Measurements from ENCODE around the gene LCE7A. TPM values are rescaled to one million over a fixed set of nuclear protein-coding genes. Genes with fewer than 3 reads are reported as not detected.

LCE7A gene
- total and polyA plus RNA-seq, 2 donors (not counting 3 experiments of a cell fraction or from before 2014, with no cell fraction given), result not detected

- Histone ChIP-seq H3K79me2 (ENCODE audit: control insufficient read depth, insufficient read depth, low read length) (no peaks in the 10 kb centered on the region), H4K20me1 (replicated peaks; ENCODE audit: control insufficient read depth, extremely low read depth, insufficient read depth, low read length) (no peaks in the 10 kb centered on the region), H3K9me1 (replicated peaks; ENCODE audit: control insufficient read depth, extremely low read depth, insufficient read depth, low read length) (no peaks in the 10 kb centered on the region), H3K27ac (ENCODE audit: insufficient read depth, low read depth, low read length) (no peak overlapping the region), H3K4me3 (replicated peaks in 1 of 3; ENCODE audit: insufficient read depth in 1 of 3, low read depth in 1 of 3, low read length in 3 of 3) (no peak overlapping the region), H3K27me3 (ENCODE audit: control insufficient read depth in 2 of 2, insufficient read depth in 2 of 2, low read length in 2 of 2) (no peaks in the 10 kb centered on the region), H3K4me1 (ENCODE audit: control insufficient read depth, extremely low read depth, insufficient read depth, low read length) (no peaks in the 10 kb centered on the region), H2AFZ (ENCODE audit: low read depth, low read length) (no peak overlapping the region), H3K9ac (replicated peaks; ENCODE audit: extremely low read depth, insufficient read depth, low read length) (no peak overlapping the region), H3K9me3 (replicated peaks; ENCODE audit: control insufficient read depth, insufficient read depth, low read length) (no peaks in the 10 kb centered on the region), H3K36me3 (ENCODE audit: control insufficient read depth in 2 of 2, extremely low read depth in 1 of 2, insufficient read depth in 2 of 2, low read length in 2 of 2) (no peaks in the 10 kb centered on the region), H3K4me2 (ENCODE audit: insufficient read depth, low read length) (no peak overlapping the region)
- intact Hi-C loops (cut with micrococcal nuclease), result no loop called here
- dilution Hi-C loops (cut with MboI; ENCODE audit: extremely low pct_ligation_motif_present, low sequenced_read_pairs), result no loop called here
- DNase-seq (ENCODE audit: low read depth, low spot score), result no peak
- FAIRE-seq, result no peak
- CTCF ChIA-PET, result no interaction called here
- TF ChIP-seq GATA2 (IDR thresholded peaks at IDR 0.05; ENCODE audit: insufficient read depth, insufficient read length, low read depth, low read length) (no peak), MYC (IDR thresholded peaks at IDR 0.05; ENCODE audit: low read depth, low read length) (no peak), POLR2AphosphoS5 (IDR thresholded peaks at IDR 0.05; ENCODE audit: insufficient read depth, low read depth, low read length) (no peak), FOS (IDR thresholded peaks at IDR 0.05; ENCODE audit: borderline replicate concordance, insufficient read depth, low read length) (no peak), MAX (IDR thresholded peaks at IDR 0.05; ENCODE audit: insufficient read depth, insufficient read length) (no peak), POLR2A (IDR thresholded peaks at IDR 0.05; ENCODE audit: low read depth, low read length) (no peak), EZH2 (IDR thresholded peaks at IDR 0.05; ENCODE audit: borderline replicate concordance, low read depth, low read length, severe bottlenecking) (no peak), JUN (IDR thresholded peaks at IDR 0.05; ENCODE audit: borderline replicate concordance, insufficient read depth, insufficient read length, low read depth) (no peak)
- TF ChIP-seq, protein P1, sequence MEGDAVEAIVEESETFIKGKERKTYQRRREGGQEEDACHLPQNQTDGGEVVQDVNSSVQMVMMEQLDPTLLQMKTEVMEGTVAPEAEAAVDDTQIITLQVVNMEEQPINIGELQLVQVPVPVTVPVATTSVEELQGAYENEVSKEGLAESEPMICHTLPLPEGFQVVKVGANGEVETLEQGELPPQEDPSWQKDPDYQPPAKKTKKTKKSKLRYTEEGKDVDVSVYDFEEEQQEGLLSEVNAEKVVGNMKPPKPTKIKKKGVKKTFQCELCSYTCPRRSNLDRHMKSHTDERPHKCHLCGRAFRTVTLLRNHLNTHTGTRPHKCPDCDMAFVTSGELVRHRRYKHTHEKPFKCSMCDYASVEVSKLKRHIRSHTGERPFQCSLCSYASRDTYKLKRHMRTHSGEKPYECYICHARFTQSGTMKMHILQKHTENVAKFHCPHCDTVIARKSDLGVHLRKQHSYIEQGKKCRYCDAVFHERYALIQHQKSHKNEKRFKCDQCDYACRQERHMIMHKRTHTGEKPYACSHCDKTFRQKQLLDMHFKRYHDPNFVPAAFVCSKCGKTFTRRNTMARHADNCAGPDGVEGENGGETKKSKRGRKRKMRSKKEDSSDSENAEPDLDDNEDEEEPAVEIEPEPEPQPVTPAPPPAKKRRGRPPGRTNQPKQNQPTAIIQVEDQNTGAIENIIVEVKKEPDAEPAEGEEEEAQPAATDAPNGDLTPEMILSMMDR (IDR thresholded peaks at IDR 0.05; ENCODE audit: extremely low read depth in 1 of 2, insufficient read depth in 1 of 2, low read depth in 1 of 2, low read length in 2 of 2), result no peak
- BruUV-seq (replicated peaks), result no TSS peak
- POLR2A ChIA-PET, result no interaction called here
Measured at GRCh38 chr1:152884085-152884484, 24.3 kb downstream of the LCE7A start.
